Thyroid gland (tissue), 4 donors: ENCODE results near the gene TTC38.

Experiments
- CTCF ChIP-seq, 6 experiments: fragments of 200-600 bp in 3 of 6; fragments of 450-650 bp in 3 of 6; sonication (generic) in 3 of 6; IDR thresholded peaks; one replicate each; pipeline ENCODE4 v1.5.1; 2016 to 2019; ENCODE audit warnings: antibody characterized with exemption in 6 of 6, mild to moderate bottlenecking in 2 of 6, inconsistent platforms in 1 of 6, moderate library complexity in 1 of 6
- POLR2A ChIP-seq, 2 donors: fragments of 450-650 bp; IDR thresholded peaks; one replicate each; pipeline ENCODE4 v1.6.1; 2017; ENCODE audit warnings: antibody characterized with exemption in 2 of 2, mild to moderate bottlenecking in 2 of 2, moderate library complexity in 1 of 2

- TF ChIP-seq CTCF (IDR thresholded peaks at IDR 0.05), result no peak
- TF ChIP-seq POLR2A (IDR thresholded peaks at IDR 0.05), result no peak
Measured at GRCh38 chr22:46274381-46274780, 6.6 kb downstream of the TTC38 start.
